GM10266 (cell line): ENCODE data around the gene NEU1.

ENCODE experiments used
- DNase-seq: peaks from one replicate; pipeline ENCODE4 v3.0.0; 2012; ENCODE audit errors: extremely low spot score
- CTCF ChIP-seq: IDR thresholded peaks from 2 replicates; pipeline ENCODE4 v1.5.1; 2012; ENCODE audit warnings: mild to moderate bottlenecking, low read depth; ENCODE audit not compliant: control insufficient read depth, insufficient read depth; ENCODE audit errors: missing control alignments

NEU1 gene

GRCh38 chr6:31889331-31889972 lies 26.8 kb upstream of the NEU1 start:
- TF ChIP-seq CTCF, result no peak
- DNase-seq, result no peak

- peak; percentile 70 for TF ChIP-seq CTCF
- peak; percentile 70 for DNase-seq
These were observed 25.9 kb upstream of the NEU1 start for GRCh38 chr6:31888276-31889258.

- TF ChIP-seq CTCF, result no peak
- DNase-seq, result no peak
These were observed 24.8 kb upstream of the NEU1 start for GRCh38 chr6:31887173-31888007.

GRCh38 chr6:31886541-31886991 lies 23.9 kb upstream of the NEU1 start:
- TF ChIP-seq CTCF, result no peak

GRCh38 chr6:31884528-31885035 lies 22.0 kb upstream of the NEU1 start:
- TF ChIP-seq CTCF, result no peak
- DNase-seq, result no peak

More at GRCh38 chr6:31886541-31886991, 23.9 kb upstream of the NEU1 start:
- no peak for DNase-seq

- DNase-seq, result no peak
- no peak for TF ChIP-seq CTCF
These were observed 21.1 kb upstream of the NEU1 start for GRCh38 chr6:31883676-31884075.
